ENCODE results near the gene PRKAG1.

PRKAG1 gene

GRCh38 chr12:49049566-49050224 is 31.1 kb upstream of the PRKAG1 start:
- no peak for DNase-seq (ENCODE audit: low read depth)

- DNase-seq (ENCODE audit: low read depth), result no peak
Measured at GRCh38 chr12:49048953-49049352, 30.4 kb upstream of the PRKAG1 start.

GRCh38 chr12:49046129-49046895 is 27.7 kb upstream of the PRKAG1 start:
- DNase-seq (ENCODE audit: low read depth), result no peak

- no peak for DNase-seq (ENCODE audit: low read depth)
Measured at GRCh38 chr12:49044660-49045059, 26.1 kb upstream of the PRKAG1 start.

- no peak for DNase-seq (ENCODE audit: low read depth)
Measured at GRCh38 chr12:49043856-49044258, 25.3 kb upstream of the PRKAG1 start.

GRCh38 chr12:49043241-49043640 is 24.7 kb upstream of the PRKAG1 start:
- no peak for DNase-seq (ENCODE audit: low read depth)

- DNase-seq (ENCODE audit: low read depth), result no peak
Measured at GRCh38 chr12:49041881-49042484, 23.4 kb upstream of the PRKAG1 start.

- DNase-seq (ENCODE audit: low read depth), result no peak
Measured at GRCh38 chr12:49041036-49041880, 22.7 kb upstream of the PRKAG1 start.

- no peak for DNase-seq (ENCODE audit: low read depth)
Measured at GRCh38 chr12:49040364-49040855, 21.8 kb upstream of the PRKAG1 start.

- no peak for DNase-seq (ENCODE audit: low read depth)
Measured at GRCh38 chr12:49039421-49040363, 21.1 kb upstream of the PRKAG1 start.

GRCh38 chr12:49038291-49038955 is 19.8 kb upstream of the PRKAG1 start:
- DNase-seq (ENCODE audit: low read depth), result no peak

- DNase-seq (ENCODE audit: low read depth), result no peak
Measured at GRCh38 chr12:49037947-49038237, 19.3 kb upstream of the PRKAG1 start.

GRCh38 chr12:49037111-49037946 is 18.8 kb upstream of the PRKAG1 start:
- no peak for DNase-seq (ENCODE audit: low read depth)

- DNase-seq (ENCODE audit: low read depth), result no peak
Measured at GRCh38 chr12:49036029-49036428, 17.5 kb upstream of the PRKAG1 start.

GRCh38 chr12:49034286-49034622 is 15.7 kb upstream of the PRKAG1 start:
- no peak for DNase-seq (ENCODE audit: low read depth)

- no peak for DNase-seq (ENCODE audit: low read depth)
Measured at GRCh38 chr12:49033611-49034285, 15.2 kb upstream of the PRKAG1 start.

GRCh38 chr12:49032679-49033447 is 14.3 kb upstream of the PRKAG1 start:
- no peak for DNase-seq (ENCODE audit: low read depth)

- no peak for DNase-seq (ENCODE audit: low read depth)
Measured at GRCh38 chr12:49032276-49032675, 13.7 kb upstream of the PRKAG1 start.
